Ramos (cell line): ENCODE measurements around the gene PARP4.
"Not testable (repeated sequence)": the region's sequence is repeated elsewhere in the genome, so short reads cannot be mapped to it uniquely, and the experiment has no call there.

Experiments
- in situ Hi-C: fragments of 300-500 bp; cut with MboI; formaldehyde crosslinking; loops from one replicate; pipeline ENCODE4 v1.14.3; 2022; ENCODE audit warnings: low sequenced_read_pairs; ENCODE audit not compliant: unreplicated experiment

The PARP4 gene

GRCh38 chr13:24506698-24507335 is 5.8 kb downstream of the PARP4 start:
- in situ Hi-C loops = no loop called here

DNA sequence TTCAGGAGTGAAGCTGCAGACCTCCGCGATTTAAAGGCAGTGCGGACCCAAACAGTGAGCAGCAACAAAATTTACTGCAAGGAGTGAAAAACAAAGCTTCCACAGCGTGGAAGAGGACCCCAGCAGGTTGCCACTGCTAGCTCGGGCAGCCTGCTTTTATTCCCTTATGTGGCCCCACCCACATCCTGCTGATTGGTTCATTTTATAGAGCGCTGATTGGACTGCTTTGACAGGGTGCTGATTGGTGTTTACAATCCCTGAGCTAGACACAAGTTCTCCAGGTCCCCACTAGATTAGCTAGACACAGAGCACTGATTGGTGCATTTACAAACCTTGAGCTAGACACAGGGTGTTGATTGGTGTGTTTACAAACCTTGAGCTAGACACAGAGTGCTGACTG is 6.3 kb downstream of the PARP4 start:
- in situ Hi-C loops = not testable (repeated sequence)

GRCh38 chr13:24505756-24506155 is 6.8 kb downstream of the PARP4 start:
- in situ Hi-C loops = no loop called here

DNA sequence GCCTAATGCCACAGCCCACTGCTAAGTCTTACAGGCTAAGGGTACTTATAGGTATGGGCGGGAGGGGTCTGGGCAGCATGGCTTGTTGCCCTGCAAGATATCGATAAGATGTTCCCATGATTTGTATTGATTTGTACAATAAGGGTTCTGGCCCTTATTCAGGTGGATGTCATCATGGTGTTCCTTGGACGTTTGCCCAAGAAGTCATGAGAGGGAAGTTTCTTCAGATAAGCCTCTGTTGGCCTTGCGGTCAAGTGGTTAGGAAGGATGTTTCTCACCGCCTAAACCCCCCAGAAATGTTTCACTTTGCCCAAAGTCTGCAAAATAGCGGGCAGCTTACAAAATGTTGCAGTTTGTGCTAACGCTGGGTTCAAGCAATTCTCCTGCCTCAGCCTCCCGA is 7.3 kb downstream of the PARP4 start:
- in situ Hi-C loops = no loop called here

GRCh38 chr13:24503379-24503696 is 9.2 kb downstream of the PARP4 start:
- in situ Hi-C loops = no loop called here

- in situ Hi-C loops = no loop called here
Measured at GRCh38 chr13:24502533-24503378, 9.8 kb downstream of the PARP4 start.

DNA sequence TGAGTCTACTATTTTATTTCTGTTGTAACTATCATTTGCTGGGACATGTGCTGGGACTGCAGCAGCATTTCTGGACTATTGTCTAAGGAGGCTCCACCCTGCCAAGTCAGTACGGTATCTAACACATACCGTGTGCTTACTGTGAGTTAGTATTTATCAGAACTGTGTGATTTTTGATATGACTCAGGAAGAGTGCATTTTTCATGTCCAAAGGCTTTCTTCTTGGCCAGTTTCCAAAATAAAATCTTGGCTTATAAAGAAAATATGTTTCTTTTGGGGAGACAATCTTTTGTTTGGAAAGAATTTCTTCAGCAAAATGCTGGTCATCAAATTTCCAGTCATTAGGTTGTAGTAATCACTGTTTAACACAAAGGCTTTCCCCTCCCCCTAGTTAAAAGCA is 11.6 kb downstream of the PARP4 start:
- in situ Hi-C loops = no loop called here

DNA sequence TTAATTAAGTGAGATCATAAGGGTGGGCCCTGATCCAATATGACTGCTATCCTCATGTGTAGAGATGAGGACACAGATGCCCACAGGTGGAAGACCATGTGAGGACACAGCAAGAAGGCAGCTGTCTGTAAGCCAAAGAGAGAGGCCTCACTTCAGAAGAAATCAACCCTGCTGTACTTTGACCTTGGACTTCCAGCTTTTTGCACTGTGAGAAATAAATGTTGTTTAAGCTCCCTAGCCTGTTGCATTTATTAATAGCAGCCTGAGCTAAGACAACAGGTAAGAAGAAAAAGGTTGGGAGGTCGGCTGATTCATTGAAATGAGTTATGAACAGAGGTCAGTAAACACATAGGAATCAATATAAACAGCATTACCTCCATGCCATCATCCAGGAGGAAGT is 14.8 kb downstream of the PARP4 start:
- in situ Hi-C loops = no loop called here

DNA sequence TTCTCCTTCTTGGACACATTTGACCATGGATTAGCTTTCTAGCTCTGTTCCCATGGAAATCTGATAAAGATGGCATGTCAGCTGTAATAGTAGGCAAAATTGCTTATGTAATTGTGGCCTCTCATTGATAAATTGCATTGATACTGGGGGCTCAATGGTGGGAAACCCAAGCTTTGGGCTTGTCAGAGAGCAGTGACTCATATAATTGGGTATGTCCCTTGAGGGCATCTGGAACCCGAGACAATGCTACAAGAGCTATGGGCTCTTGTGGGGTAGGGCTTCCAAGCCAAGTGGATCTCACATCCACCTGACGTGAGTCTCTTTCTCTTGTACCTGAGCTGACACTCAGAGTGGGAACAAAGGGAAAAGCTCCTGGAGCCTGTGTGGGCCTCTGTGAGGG is 16.3 kb downstream of the PARP4 start:
- in situ Hi-C loops = not testable (repeated sequence)

- in situ Hi-C loops = no loop called here
Measured at GRCh38 chr13:24495151-24495729, 17.3 kb downstream of the PARP4 start.

DNA sequence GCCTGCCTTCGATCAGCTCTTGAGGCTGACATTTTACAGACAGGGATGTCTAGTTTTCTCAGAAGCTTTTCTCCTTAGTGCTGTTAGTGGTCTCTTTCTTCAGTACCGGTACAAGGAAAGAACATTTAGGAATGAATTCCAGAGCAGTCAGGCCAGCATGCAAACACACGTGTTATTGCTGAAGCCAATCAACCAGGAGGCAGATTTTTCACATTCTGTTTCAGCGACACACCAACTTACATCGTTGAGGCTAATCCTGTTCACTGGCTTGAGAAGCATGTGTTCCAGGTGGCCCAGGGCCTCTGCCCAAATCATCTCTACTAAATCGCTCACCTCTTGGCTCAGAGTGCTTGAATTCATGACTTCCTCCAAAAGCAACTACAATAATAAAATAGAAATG is 19.2 kb downstream of the PARP4 start:
- in situ Hi-C loops = no loop called here

GRCh38 chr13:24491845-24492244 is 20.7 kb downstream of the PARP4 start:
- in situ Hi-C loops = no loop called here

DNA sequence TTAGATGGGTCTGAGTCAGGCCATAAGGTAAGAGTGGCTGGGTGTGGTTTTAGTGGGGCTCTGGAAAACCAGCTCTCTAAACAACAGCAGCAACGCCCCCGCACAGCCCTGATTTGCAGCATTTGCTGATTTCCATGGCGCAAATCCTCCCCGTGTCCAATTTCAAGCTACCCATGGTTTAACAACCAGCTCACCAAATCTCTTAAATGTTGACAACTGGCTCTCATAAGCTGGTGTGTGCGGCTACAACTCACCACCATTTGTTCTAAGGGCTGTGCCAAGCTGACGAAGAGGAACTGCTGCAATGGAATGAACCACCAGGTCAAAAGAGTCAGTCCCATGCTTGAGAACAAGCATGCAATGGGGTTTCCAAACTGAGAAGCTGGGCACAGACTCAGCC is 22.9 kb downstream of the PARP4 start:
- in situ Hi-C loops = no loop called here

DNA sequence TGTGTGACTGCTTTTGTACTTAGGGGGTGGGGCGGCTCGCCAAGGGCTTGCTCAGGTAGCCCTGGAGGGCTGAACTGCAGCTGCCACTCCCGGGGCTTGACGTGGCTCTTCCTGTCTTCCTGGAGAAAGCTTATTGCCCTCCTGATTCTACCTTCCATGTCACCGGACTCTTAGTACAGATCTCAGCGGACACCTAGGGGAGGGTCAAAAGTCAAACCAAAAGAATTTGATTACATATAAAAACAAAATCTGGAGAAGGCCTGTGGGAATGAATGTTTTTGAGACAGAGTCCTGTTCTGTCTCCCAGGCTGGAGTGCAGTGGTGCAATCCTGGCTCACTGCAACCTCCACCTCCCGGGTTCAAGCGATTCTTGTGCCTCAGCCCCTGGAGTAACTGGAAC is 24.5 kb downstream of the PARP4 start:
- in situ Hi-C loops = not testable (repeated sequence)

DNA sequence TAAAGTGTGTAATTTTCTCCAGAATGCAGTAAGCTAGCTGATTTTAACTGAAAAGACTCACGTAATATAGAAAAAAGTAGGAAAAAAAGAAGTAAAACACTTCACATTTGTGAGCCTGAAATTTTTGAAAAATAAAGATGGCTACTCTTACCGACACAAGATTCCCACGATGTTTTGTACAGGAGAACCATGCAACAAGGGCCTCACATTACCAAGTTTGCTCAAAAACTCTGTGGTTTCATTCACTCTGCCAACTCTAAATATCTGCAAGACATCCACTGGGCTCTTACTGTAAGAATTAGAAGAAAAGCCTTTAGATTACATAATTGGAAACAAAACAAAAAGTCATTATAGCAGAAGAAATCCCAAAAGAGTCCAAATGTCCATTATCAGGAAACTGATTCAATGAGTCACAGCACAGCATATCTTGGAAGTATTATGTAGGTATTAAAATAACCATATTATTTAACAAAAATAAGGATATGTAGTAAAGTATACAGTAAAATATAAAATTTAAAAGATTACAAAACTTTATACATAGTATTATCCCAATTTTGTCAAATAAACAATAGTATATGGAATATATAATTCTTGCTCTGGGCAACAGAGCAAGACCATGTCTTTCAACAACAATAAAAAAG is 26.4 kb downstream of the PARP4 start:
- in situ Hi-C loops = not testable (repeated sequence)

GRCh38 chr13:24473686-24474085 is 38.9 kb downstream of the PARP4 start:
- in situ Hi-C loops = no loop called here

DNA sequence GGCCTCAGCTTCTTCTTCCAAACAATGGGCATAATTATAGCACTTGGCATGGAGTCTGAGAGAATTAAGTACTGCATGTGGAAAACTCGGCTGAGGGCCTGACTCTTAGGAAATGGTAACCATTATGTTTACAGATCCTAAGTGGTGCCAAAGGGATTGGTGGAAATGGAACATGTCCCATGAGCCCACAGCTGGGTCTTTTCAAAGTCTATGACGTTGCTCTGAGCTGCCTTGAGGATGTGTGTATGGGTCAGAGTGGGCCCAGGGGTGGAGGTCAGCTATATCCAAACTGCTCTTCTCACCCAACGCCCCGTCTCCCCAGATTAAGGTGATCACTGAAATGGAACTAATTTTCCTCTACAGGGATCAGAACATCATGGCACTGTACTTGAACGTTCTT is 40.4 kb downstream of the PARP4 start:
- in situ Hi-C loops = not testable (repeated sequence)

DNA sequence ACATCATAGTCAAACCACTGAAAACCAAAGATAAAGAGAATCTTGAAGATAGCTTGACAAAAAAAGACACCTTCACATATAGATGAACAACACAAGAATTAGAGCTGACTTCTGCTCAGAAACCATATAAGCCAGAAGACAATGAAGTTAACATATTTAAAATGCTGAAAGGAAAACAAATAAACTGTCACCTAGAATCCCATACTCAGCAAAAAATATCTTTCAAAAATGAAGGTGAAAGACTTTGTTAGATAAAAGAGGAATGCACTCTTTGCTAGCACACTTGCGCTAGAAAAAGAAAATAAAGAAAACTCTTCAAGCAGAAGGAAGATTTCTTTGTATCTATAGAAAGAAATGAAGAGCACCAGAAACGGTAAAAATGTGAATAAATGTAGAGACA is 49.5 kb downstream of the PARP4 start:
- in situ Hi-C loops = no loop called here

DNA sequence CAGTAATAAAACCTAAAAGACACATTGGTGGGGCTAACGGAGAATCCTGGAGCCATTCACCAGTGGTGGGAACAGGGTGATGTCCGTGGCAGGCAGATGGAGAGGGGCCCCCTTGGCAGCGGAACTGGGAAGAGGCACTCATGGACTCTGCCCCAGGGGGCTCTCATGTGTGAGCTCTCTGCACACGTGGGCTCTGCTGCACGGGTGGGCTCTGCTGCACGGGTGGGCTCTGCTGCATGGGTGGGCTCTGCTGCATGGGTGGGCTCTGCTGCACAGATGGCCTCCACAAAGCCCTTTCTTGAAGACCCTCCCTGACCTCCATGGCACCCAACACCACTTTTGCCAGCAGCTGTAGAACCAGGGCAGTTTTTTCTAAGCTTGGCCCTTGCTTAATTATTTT is 52.3 kb downstream of the PARP4 start:
- in situ Hi-C loops = no loop called here

DNA sequence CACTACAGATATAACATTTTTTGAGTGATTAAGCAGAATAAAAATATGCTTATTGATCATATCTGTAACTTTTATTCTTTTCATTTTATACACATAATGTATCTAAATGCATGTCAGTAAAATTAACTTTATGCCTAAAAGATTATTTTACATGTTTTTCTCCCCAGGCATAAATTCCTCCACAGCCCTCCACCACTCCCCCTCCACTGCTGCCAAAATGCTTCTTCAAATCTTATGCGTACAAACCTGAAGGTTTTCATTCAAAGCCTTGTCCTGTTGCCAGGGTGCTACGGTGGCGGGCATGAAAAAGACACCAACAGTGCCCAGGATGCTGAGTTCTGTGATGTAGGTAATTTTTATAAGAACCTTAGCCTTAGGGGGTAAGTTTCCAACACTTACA is 52.9 kb downstream of the PARP4 start:
- in situ Hi-C loops = no loop called here

GRCh38 chr13:24459234-24459633 is 53.3 kb downstream of the PARP4 start:
- in situ Hi-C loops = no loop called here
